OCI-LY7 (cell line): ENCODE results near the gene FOXA1. TPM values are rescaled to one million over a fixed set of nuclear protein-coding genes. Genes with fewer than 3 reads are reported as not detected.

Experiments used
- BruUV-seq: library from RNA; stranded (reverse); fragments of 400-500 nt; replicated peaks from 2 replicates; lab custom pipeline; 2021; lab: Mats Ljungman, UMichigan
- CTCF ChIA-PET: fragments of 300-600 bp; sonication (Branson Sonifier 250); formaldehyde crosslinking; loops from one replicate; lab custom pipeline; 2022; ENCODE audit warnings: antibody characterized with exemption; ENCODE audit not compliant: unreplicated experiment; lab: Charles Lee
- POLR2A ChIA-PET: fragments of 300-600 bp; sonication (Branson Sonifier 250); formaldehyde crosslinking; loops from one replicate; lab custom pipeline; 2022; ENCODE audit warnings: antibody characterized with exemption; lab: Charles Lee
- DNase-seq: peaks from one replicate; pipeline ENCODE4 v3.0.0-alpha.2; 2015; ENCODE audit warnings: low spot score
- H2AFZ ChIP-seq: fragments of 200-600 bp; sonication (generic), shearing (Covaris generic); 2 replicates; pipeline ENCODE4 v1.6.1; 2014; ENCODE audit warnings: mild to moderate bottlenecking, antibody characterized with exemption, low read length, moderate library complexity
- H3K27ac ChIP-seq: fragments of 200-600 bp; sonication (generic); 2 replicates; pipeline ENCODE4 v1.5.1; 2014; ENCODE audit warnings: mixed run types, low read depth, mild to moderate bottlenecking, moderate library complexity, low read length, inconsistent platforms; ENCODE audit not compliant: poor library complexity, severe bottlenecking
- H3K36me3 ChIP-seq: fragments of 200-600 bp; sonication (generic); 2 replicates; pipeline ENCODE4 v1.6.1; 2014; ENCODE audit warnings: mild to moderate bottlenecking, antibody characterized with exemption, low read length, moderate library complexity, mixed read lengths; ENCODE audit not compliant: insufficient read depth
- H3K4me1 ChIP-seq: fragments of 200-600 bp; sonication (generic); 2 replicates; pipeline ENCODE4 v1.5.1; 2014; ENCODE audit warnings: mild to moderate bottlenecking, low read length; ENCODE audit not compliant: insufficient read depth, poor library complexity, severe bottlenecking
- H3K4me2 ChIP-seq: fragments of 200-600 bp; sonication (generic); 2 replicates; pipeline ENCODE4 v1.6.1; 2014; ENCODE audit warnings: mild to moderate bottlenecking, low read length
- H3K4me3 ChIP-seq: fragments of 200-600 bp; sonication (generic); 2 replicates; pipeline ENCODE4 v1.5.1; 2014; ENCODE audit warnings: mild to moderate bottlenecking, low read depth, low read length; ENCODE audit not compliant: poor library complexity, severe bottlenecking
- H3K79me2 ChIP-seq: fragments of 200-600 bp; sonication (generic); 2 replicates; pipeline ENCODE4 v1.6.1; 2016; ENCODE audit warnings: low read depth, mild to moderate bottlenecking, low read length, moderate library complexity, mixed read lengths; ENCODE audit not compliant: insufficient read depth
- H3K9me2 ChIP-seq: fragments of 200-600 bp; sonication (generic); 2 replicates; pipeline ENCODE4 v1.6.1; 2016; ENCODE audit warnings: mild to moderate bottlenecking, low read length, mixed read lengths; ENCODE audit not compliant: insufficient read depth
- H3K9me3 ChIP-seq: fragments of 200-600 bp; sonication (generic); 2 replicates; pipeline ENCODE4 v1.6.1; 2014; ENCODE audit warnings: mild to moderate bottlenecking, mixed run types, low read length, mixed read lengths
- H4K20me1 ChIP-seq: fragments of 200-600 bp; sonication (generic); 2 replicates; pipeline ENCODE4 v1.6.1; 2014; ENCODE audit warnings: mild to moderate bottlenecking, antibody characterized with exemption, low read length, moderate library complexity, mixed read lengths; ENCODE audit not compliant: insufficient read depth
- CTCF ChIP-seq: fragments of 200-600 bp; sonication (generic); conservative IDR thresholded peaks from 2 replicates; pipeline ENCODE4 v1.5.1; 2014; ENCODE audit warnings: mild to moderate bottlenecking, antibody characterized with exemption, low read length, moderate library complexity, mixed read lengths
- EZH2phosphoT487 ChIP-seq: fragments of 200-600 bp; sonication (generic); IDR thresholded peaks from 2 replicates; pipeline ENCODE4 v1.6.1; 2018; ENCODE audit warnings: low read depth, borderline replicate concordance, mild to moderate bottlenecking, mixed run types, antibody characterized with exemption, low read length, moderate library complexity, mixed read lengths
- intact Hi-C: fragments of 100-400 bp; cut with micrococcal nuclease; formaldehyde crosslinking; loops from one replicate; pipeline ENCODE4 v1.10.0; 2022; ENCODE audit not compliant: unreplicated experiment
- total RNA-seq, 2 experiments: library from RNA; depleted of rRNA in 1 of 2; stranded (reverse); fragments of >200 nt in 1 of 2; shearing (Covaris generic) in 1 of 2; gene quantifications; 2 replicates each; pipeline ENCODE4 v1.2.3, GENCODE V29; 2014 to 2022

FOXA1 gene
- total RNA-seq, 2 experiments from 2014 or later = not detected

- CTCF ChIA-PET = no interaction called here
- no peaks in the 10 kb centered on the region for H3K79me2 ChIP-seq
These were observed 2.3 kb downstream of the FOXA1 start for GRCh38 chr14:37592482-37593408.

GRCh38 chr14:37591941-37592481 is 3.0 kb downstream of the FOXA1 start:
- Histone ChIP-seq H3K27ac (no peak overlapping the region), H3K4me2 (no peak overlapping the region), H3K4me1 (no peaks in the 10 kb centered on the region), H3K9me3 (0 out of 2 replicates have a peak, but pooled peaks cover 4% of the 10 kb centered on the region), H3K79me2 (no peaks in the 10 kb centered on the region), H3K4me3 (no peak overlapping the region), H4K20me1 (no peaks in the 10 kb centered on the region), H2AFZ (no peak overlapping the region), H3K9me2 (no peaks in the 10 kb centered on the region), H3K36me3 (no peaks in the 10 kb centered on the region)
- intact Hi-C loops = no loop called here
- no TSS peak for BruUV-seq
- ChIA-PET POLR2A (no interaction called here), CTCF (no interaction called here)
- TF ChIP-seq EZH2phosphoT487 = no peak
- no peak for TF ChIP-seq CTCF
- DNase-seq = no peak

More at GRCh38 chr14:37592482-37593408, 2.3 kb downstream of the FOXA1 start:
- Histone ChIP-seq H3K4me2 (no peak overlapping the region), H4K20me1 (no peaks in the 10 kb centered on the region), H3K4me3 (no peak overlapping the region), H2AFZ (no peak overlapping the region), H3K9me2 (no peaks in the 10 kb centered on the region), H3K36me3 (no peaks in the 10 kb centered on the region), H3K27ac (no peak overlapping the region), H3K9me3 (0 out of 2 replicates have a peak, but pooled peaks cover 4% of the 10 kb centered on the region), H3K4me1 (no peaks in the 10 kb centered on the region)
- no peak for DNase-seq
- POLR2A ChIA-PET = interaction anchor here (0.6 kb wide), 1 partner anchor 64 kb away, joined by 3 read pairs; no protein-coding TSS in a partner anchor
- intact Hi-C loops = no loop called here
- no TSS peak for BruUV-seq
- no peak for TF ChIP-seq CTCF
- TF ChIP-seq EZH2phosphoT487 = no peak
